Breast epithelium (tissue), 3 donors: ENCODE results near the gene RPL10A.

Source experiments
- CTCF ChIP-seq, 3 donors: fragments of 450-650 bp; IDR thresholded peaks; one replicate each; pipeline ENCODE4 v1.5.1; 2016 to 2017; ENCODE audit warnings: antibody characterized with exemption in 3 of 3, mild to moderate bottlenecking in 3 of 3, moderate library complexity in 3 of 3
- POLR2AphosphoS5 ChIP-seq, 3 donors: sonication (generic); formaldehyde crosslinking; IDR thresholded peaks; one replicate each; pipeline ENCODE4 v1.6.1; 2017; ENCODE audit warnings: antibody characterized with exemption in 3 of 3

GRCh38 chr6:35461270-35461669 lies 6.9 kb upstream of the RPL10A start:
- TF ChIP-seq CTCF (IDR thresholded peaks at IDR 0.05) (no peak), POLR2AphosphoS5 (IDR thresholded peaks at IDR 0.05) (no peak)
